Endodermal cell (in vitro differentiated cells): ENCODE data around the gene IPPK. TPM values are rescaled to one million over a fixed set of nuclear protein-coding genes. Genes with fewer than 3 reads are reported as not detected.

Experiments used
- DNase-seq: peaks from one replicate; pipeline ENCODE4 v3.0.0-alpha.2; 2017
- H3K27ac ChIP-seq: 2 replicates; pipeline ENCODE4 v1.5.1; 2013; ENCODE audit warnings: mild to moderate bottlenecking, low read depth, low read length, moderate library complexity
- H3K27me3 ChIP-seq: 2 replicates; pipeline ENCODE4 v1.6.1; 2013; ENCODE audit warnings: mild to moderate bottlenecking, low read length, moderate library complexity; ENCODE audit not compliant: insufficient read depth, control insufficient read depth, poor library complexity, severe bottlenecking
- H3K36me3 ChIP-seq: 2 replicates; pipeline ENCODE4 v1.7.0; 2013; ENCODE audit warnings: mild to moderate bottlenecking, low read length, moderate library complexity; ENCODE audit not compliant: control insufficient read depth, insufficient read depth
- H3K4me1 ChIP-seq: one replicate; pipeline ENCODE4 v1.7.0; 2013; ENCODE audit warnings: low read length; ENCODE audit not compliant: control insufficient read depth, insufficient read depth
- H3K4me3 ChIP-seq: 2 replicates; pipeline ENCODE4 v1.5.1; 2013; ENCODE audit warnings: mild to moderate bottlenecking, low read length, moderate library complexity
- H3K9ac ChIP-seq: 2 replicates; pipeline ENCODE4 v1.6.1; 2013; ENCODE audit warnings: mild to moderate bottlenecking, low read length, moderate library complexity; ENCODE audit not compliant: poor library complexity, severe bottlenecking; ENCODE audit errors: extremely low read depth
- H3K9me3 ChIP-seq: 2 replicates; pipeline ENCODE4 v1.6.1; 2013; ENCODE audit warnings: mild to moderate bottlenecking, low read length, moderate library complexity; ENCODE audit not compliant: control insufficient read depth
- H3K27ac Mint-ChIP-seq: 2 replicates; pipeline ENCODE4 v1.8.0; 2020; ENCODE audit warnings: mixed read lengths
- H3K27me3 Mint-ChIP-seq: 2 replicates; pipeline ENCODE4 v1.8.0; 2021; ENCODE audit warnings: mild to moderate bottlenecking, mixed read lengths; ENCODE audit not compliant: insufficient read depth
- H3K36me3 Mint-ChIP-seq: 2 replicates; pipeline ENCODE4 v1.8.0; 2020; ENCODE audit warnings: low read depth, mixed read lengths
- H3K4me1 Mint-ChIP-seq: 2 replicates; pipeline ENCODE4 v1.8.0; 2020; ENCODE audit warnings: mixed read lengths
- H3K4me3 Mint-ChIP-seq: 2 replicates; pipeline ENCODE4 v1.8.0; 2020; ENCODE audit warnings: mild to moderate bottlenecking, moderate library complexity, mixed read lengths
- H3K9me3 Mint-ChIP-seq: 2 replicates; pipeline ENCODE4 v1.8.0; 2020; ENCODE audit warnings: mild to moderate bottlenecking, mixed read lengths
- WGBS, 2 experiments: methylation state at CpG; one replicate each; pipeline versions ENCODE4 v1.1.5 to v1.1.7; 2013; ENCODE audit warnings: missing lambda C conversion rate in 2 of 2, mixed read lengths in 1 of 2; ENCODE audit not compliant: insufficient coverage in 1 of 2, insufficient read length in 1 of 2; 5-methylcytosine and 5-hydroxymethylcytosine counted together
- total RNA-seq, 2 donors: library from RNA; stranded (reverse); fragmentation: NEBNext Ultra II Directional in 1 of 2; extraction: Animal tissue kit (Norgen Biotek cat#: 25700) in 1 of 2; gene quantifications; 2 replicates in 1 of 2; 3 replicates in 1 of 2; pipeline ENCODE4 v1.2.1, GENCODE V29; 2021
- TF ChIP-seq, protein P1 (sequence below): fragments of 200-600 bp; sonication (generic); conservative IDR thresholded peaks from 2 replicates; pipeline ENCODE4 v1.5.0; 2021; ENCODE audit warnings: antibody characterized with exemption, mild to moderate bottlenecking

IPPK gene
- total RNA-seq, 2 donors from 2014 or later: 9.3 TPM

DNA sequence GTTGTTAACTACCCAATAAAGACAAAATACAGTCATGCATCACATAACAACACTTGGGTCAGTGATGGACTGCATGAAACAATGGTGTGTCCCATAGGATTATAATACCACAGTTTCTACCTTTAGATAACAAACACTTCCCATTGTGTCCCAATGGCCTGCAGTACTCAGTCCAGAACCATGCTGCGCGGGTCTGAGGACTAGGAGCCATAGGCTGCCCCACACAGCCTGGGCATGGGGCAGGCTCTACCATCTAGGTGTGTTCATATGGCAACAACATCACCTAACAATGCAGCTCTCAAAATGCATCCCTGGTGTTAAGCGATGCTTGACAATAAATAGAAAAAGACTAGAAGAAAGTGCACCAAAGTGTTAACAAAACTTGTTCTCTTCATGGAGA, 6.8 kb downstream of the IPPK start:
- Histone ChIP-seq H3K36me3 (peaks cover 4% of the 10 kb centered on the region), H3K9ac (no peak overlapping the region), H3K27ac (no peak overlapping the region), H3K4me3 (no peak overlapping the region), H3K27me3 (no peaks in the 10 kb centered on the region), H3K9me3 (no peaks in the 10 kb centered on the region), H3K4me1 (no peaks in the 10 kb centered on the region)
- H3K4me3 Mint-ChIP-seq: no peak overlapping the region
- no peak overlapping the region for H3K27ac Mint-ChIP-seq
- no peaks in the 10 kb centered on the region for H3K9me3 Mint-ChIP-seq
- TF ChIP-seq, protein P1, sequence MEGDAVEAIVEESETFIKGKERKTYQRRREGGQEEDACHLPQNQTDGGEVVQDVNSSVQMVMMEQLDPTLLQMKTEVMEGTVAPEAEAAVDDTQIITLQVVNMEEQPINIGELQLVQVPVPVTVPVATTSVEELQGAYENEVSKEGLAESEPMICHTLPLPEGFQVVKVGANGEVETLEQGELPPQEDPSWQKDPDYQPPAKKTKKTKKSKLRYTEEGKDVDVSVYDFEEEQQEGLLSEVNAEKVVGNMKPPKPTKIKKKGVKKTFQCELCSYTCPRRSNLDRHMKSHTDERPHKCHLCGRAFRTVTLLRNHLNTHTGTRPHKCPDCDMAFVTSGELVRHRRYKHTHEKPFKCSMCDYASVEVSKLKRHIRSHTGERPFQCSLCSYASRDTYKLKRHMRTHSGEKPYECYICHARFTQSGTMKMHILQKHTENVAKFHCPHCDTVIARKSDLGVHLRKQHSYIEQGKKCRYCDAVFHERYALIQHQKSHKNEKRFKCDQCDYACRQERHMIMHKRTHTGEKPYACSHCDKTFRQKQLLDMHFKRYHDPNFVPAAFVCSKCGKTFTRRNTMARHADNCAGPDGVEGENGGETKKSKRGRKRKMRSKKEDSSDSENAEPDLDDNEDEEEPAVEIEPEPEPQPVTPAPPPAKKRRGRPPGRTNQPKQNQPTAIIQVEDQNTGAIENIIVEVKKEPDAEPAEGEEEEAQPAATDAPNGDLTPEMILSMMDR: no peak
- no peaks in the 10 kb centered on the region for H3K27me3 Mint-ChIP-seq
- 92 to 98% methylated on average over 2 to 3 of the region's 3 CpGs for WGBS, 2 experiments
- H3K36me3 Mint-ChIP-seq: peaks cover 6% of the 10 kb centered on the region
- H3K4me1 Mint-ChIP-seq: peaks cover 12% of the 10 kb centered on the region
- DNase-seq: no peak

DNA sequence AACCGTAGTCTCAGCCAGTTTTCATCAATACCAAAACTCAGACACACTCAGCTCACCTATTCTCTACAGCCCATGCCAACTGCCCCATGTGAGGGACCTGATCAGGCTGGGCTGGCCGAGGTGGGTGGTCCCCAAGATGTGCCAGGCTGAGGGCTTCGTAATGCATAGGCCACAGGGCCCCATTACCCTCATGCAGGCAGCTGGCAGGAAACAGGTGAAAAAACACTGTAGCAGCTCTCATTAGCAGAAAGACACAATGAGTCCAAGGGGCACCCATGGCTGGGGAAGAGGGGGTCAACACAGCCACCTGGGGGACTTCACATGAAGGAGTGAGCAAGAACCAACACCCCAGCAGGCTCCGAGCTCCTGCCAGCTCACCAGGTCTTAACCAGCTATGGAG, 8.2 kb downstream of the IPPK start:
- Histone ChIP-seq H3K9me3 (no peaks in the 10 kb centered on the region), H3K36me3 (peaks cover 8% of the 10 kb centered on the region), H3K4me3 (no peak overlapping the region), H3K27ac (no peak overlapping the region), H3K9ac (no peak overlapping the region), H3K4me1 (no peaks in the 10 kb centered on the region), H3K27me3 (no peaks in the 10 kb centered on the region)
- H3K27me3 Mint-ChIP-seq: no peaks in the 10 kb centered on the region
- WGBS, 2 experiments: 89 to 100% methylated on average over 1 to 4 of the region's 4 CpGs
- TF ChIP-seq, protein P1: no peak
- H3K9me3 Mint-ChIP-seq: no peaks in the 10 kb centered on the region
- peaks cover 12% of the 10 kb centered on the region for H3K4me1 Mint-ChIP-seq
- peaks cover 11% of the 10 kb centered on the region for H3K36me3 Mint-ChIP-seq
- H3K27ac Mint-ChIP-seq: peak overlapping the region; percentile 2
- H3K4me3 Mint-ChIP-seq: no peak overlapping the region
- DNase-seq: no peak

DNA sequence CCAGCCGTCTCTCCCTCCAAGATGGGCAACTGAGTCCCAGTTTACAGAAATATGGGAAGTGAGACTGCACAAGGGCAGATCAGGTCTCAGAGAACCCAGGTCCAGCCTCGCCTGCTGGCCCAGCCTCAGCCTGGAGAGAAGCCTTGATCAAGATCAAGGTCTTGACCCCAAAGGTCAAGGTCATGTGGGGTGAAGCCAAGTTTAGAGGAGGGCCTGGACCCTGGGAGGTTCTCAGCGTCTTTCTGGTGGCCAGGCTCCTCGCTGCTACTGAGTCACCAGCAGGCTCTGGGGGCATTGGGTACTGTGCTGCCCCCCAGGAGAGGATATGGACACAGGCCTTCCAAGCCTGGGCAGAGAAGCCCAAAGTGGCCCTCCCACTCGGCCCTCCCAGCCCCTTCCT, 8.8 kb downstream of the IPPK start:
- Histone ChIP-seq H3K4me1 (no peaks in the 10 kb centered on the region), H3K36me3 (peaks cover 8% of the 10 kb centered on the region), H3K27ac (no peak overlapping the region), H3K4me3 (no peak overlapping the region), H3K9ac (no peak overlapping the region), H3K27me3 (no peaks in the 10 kb centered on the region), H3K9me3 (no peaks in the 10 kb centered on the region)
- no peak for DNase-seq
- H3K36me3 Mint-ChIP-seq: peaks cover 14% of the 10 kb centered on the region
- TF ChIP-seq, protein P1: no peak
- H3K4me1 Mint-ChIP-seq: peaks cover 12% of the 10 kb centered on the region
- H3K9me3 Mint-ChIP-seq: no peaks in the 10 kb centered on the region
- WGBS, 2 experiments: 86 to 100% methylated on average over 2 to 5 of the region's 5 CpGs
- H3K27me3 Mint-ChIP-seq: no peaks in the 10 kb centered on the region
- no peak overlapping the region for H3K27ac Mint-ChIP-seq
- no peak overlapping the region for H3K4me3 Mint-ChIP-seq
